ENCODE measurements around the gene ACD. TPM values are rescaled to one million over a fixed set of nuclear protein-coding genes. Genes with fewer than 3 reads are reported as not detected.

ACD gene
- 9.9 and 10.6 TPM in 2 replicates for total RNA-seq

DNA sequence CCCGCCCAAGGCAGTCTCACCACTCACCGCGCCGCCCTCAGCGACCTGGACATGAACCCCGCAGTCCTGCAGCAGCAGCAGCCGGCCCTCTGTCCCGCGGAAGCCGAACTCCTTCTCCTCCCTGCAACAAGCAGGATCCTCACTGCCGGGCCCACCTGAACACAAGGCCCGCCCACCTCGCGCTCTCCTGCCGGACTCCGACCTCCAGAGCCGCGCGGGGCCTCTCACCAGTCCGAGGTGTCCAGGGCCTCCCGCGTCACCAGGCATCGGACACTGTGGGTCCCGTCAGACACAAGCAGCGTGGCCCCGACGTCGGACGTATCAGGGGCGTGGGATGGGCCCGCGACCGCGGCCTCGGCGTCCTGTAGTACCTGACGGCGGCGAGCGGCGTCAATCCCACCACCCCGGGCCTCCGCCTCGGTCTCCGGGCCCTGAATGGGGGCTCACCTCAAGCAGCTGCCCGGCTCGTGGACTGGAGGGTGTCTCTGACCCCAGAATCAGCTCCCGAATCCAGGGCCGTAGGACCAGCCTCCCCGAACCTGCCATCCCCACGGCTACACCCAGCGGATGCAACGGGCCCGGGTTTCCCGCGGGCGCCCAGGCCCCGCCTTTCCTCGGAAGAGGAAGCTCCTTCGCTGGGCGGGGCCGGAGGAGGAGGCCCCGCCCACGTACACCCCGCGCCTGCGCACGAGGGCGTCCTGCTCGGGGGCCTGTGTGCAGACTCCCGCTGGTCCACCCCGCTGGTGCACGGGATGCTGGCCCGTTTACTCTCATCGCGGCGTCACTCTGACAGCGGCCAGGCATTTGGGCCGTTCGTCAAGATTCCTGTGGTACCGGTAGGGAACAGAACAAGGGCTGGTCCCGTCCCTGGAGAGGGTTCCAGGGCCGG lies at the start of gene ACD:
Gene ACD, minus strand, starts transcription at position 586 of the 889 bp plus-strand sequence. Its CDS starts 40 bp downstream, at position 546.

GRCh38 chr16:67666559-67667452 lies 6.7 kb upstream of the ACD start, which contains the start of the genes C16orf86 and ENKD1:
Gene C16orf86, plus strand, starts transcription at chr16:67666814. Its CDS starts 157 bp downstream, at chr16:67666971.
Gene ENKD1, minus strand, starts transcription at chr16:67666750. Its CDS starts 308 bp downstream, at chr16:67666442.

GRCh38 chr16:67660564-67661028 lies 536 bp upstream of the ACD start, which contains the start of gene PARD6A:
Gene PARD6A, plus strand, starts transcription at chr16:67660960. Its CDS starts 79 bp downstream, at chr16:67661039.

Other genes with a start within 250 kb of the ACD start
- 5.3 and 5.7 TPM in 2 replicates for gene ZDHHC1, start 243.8 kb downstream of the ACD start, total RNA-seq
- gene HSD11B2, start 229.1 kb downstream of the ACD start, total RNA-seq = 0.60 TPM in 1 of 2 replicates, not detected in the other
- 105 and 129 TPM in 2 replicates for gene ATP6V0D1, start 179.1 kb downstream of the ACD start, total RNA-seq
- gene AGRP, start 176.7 kb downstream of the ACD start, total RNA-seq = not detected in 2 replicates
- gene RIPOR1, start 131.4 kb downstream of the ACD start, total RNA-seq = 21.6 and 35.9 TPM in 2 replicates
- gene CTCF, start 97.7 kb downstream of the ACD start, total RNA-seq = 14.0 and 16.4 TPM in 2 replicates
- gene CARMIL2, start 15.1 kb downstream of the ACD start, total RNA-seq = 0.09 and 0.32 TPM in 2 replicates
- 0.47 and 0.86 TPM in 2 replicates for gene PARD6A, start 700 bp upstream of the ACD start, total RNA-seq
- gene ENKD1, start 6.5 kb upstream of the ACD start, total RNA-seq = 12.6 and 20.5 TPM in 2 replicates
- gene C16orf86, start 6.6 kb upstream of the ACD start, total RNA-seq = 3.3 and 3.9 TPM in 2 replicates
- gene GFOD2, start 59.1 kb upstream of the ACD start, total RNA-seq = 12.9 and 16.7 TPM in 2 replicates
- 2.5 and 4.5 TPM in 2 replicates for gene RANBP10, start 146.3 kb upstream of the ACD start, total RNA-seq
- gene TSNAXIP1, start 146.6 kb upstream of the ACD start, total RNA-seq = 0.95 and 1.5 TPM in 2 replicates
- 27.1 and 51.8 TPM in 2 replicates for gene THAP11, start 182.1 kb upstream of the ACD start, total RNA-seq
- 72.5 and 88.2 TPM in 2 replicates for gene NUTF2, start 186.7 kb upstream of the ACD start, total RNA-seq
- gene CENPT, start 187.4 kb upstream of the ACD start, total RNA-seq = 21.2 and 22.5 TPM in 2 replicates
- gene EDC4, start 212.8 kb upstream of the ACD start, total RNA-seq = 46.3 and 54.4 TPM in 2 replicates
- 0.16 TPM in 1 of 2 replicates, not detected in the other for gene NRN1L, start 224.6 kb upstream of the ACD start, total RNA-seq
- 13.4 and 21.7 TPM in 2 replicates for gene PSKH1, start 233.0 kb upstream of the ACD start, total RNA-seq

Measured in bronchial smooth muscle cell (primary cell).